ENCODE measurements around the gene MEGF6.

Gene MEGF6

DNA sequence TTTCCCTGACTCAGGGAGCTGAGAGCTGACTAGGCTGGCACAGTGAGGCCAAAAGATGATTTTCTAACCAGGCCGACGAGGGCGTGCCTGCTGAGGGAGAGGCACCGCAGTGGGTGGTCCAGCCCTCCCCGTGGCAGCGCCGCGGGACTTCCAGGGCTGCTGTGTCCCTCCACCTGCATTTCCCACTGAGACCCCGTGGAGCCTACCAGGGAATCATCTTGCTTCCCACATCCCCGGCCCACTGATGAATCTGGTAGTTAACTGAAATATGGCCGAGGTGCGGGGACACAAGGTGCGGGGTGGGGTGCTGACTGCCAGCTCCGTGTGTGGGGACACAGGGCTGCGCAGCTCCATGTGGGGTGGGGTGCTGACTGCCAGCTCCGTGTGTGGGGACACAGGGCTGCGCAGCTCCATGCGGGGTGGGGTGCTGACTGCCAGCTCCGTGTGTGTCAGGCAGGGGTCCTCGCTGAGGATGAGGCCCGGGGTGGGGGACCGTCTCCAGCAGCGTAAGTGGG is 28.1 kb upstream of the MEGF6 start:
- Histone ChIP-seq H3K79me2 (ENCODE audit: low read length) (no peaks in the 10 kb centered on the region), H3K9ac (ENCODE audit: low read length) (no peak overlapping the region), H3K4me2 (ENCODE audit: low read length) (no peak overlapping the region), H3K27ac (ENCODE audit: low read length) (no peak overlapping the region), H3K27me3 (ENCODE audit: low read depth, low read length) (no peaks in the 10 kb centered on the region), H3K9me3 (ENCODE audit: insufficient read depth, low read length) (no peaks in the 10 kb centered on the region), H3K4me1 (ENCODE audit: low read length) (no peaks in the 10 kb centered on the region), H3K4me3 (ENCODE audit: low read length) (no peak overlapping the region), H2AFZ (ENCODE audit: low read depth, low read length) (no peak overlapping the region), H3K36me3 (replicated peaks; ENCODE audit: low read depth, low read length) (peaks cover 13% of the 10 kb centered on the region), H4K20me1 (ENCODE audit: insufficient read depth, low read length) (no peaks in the 10 kb centered on the region)
- TF ChIP-seq, protein P1, sequence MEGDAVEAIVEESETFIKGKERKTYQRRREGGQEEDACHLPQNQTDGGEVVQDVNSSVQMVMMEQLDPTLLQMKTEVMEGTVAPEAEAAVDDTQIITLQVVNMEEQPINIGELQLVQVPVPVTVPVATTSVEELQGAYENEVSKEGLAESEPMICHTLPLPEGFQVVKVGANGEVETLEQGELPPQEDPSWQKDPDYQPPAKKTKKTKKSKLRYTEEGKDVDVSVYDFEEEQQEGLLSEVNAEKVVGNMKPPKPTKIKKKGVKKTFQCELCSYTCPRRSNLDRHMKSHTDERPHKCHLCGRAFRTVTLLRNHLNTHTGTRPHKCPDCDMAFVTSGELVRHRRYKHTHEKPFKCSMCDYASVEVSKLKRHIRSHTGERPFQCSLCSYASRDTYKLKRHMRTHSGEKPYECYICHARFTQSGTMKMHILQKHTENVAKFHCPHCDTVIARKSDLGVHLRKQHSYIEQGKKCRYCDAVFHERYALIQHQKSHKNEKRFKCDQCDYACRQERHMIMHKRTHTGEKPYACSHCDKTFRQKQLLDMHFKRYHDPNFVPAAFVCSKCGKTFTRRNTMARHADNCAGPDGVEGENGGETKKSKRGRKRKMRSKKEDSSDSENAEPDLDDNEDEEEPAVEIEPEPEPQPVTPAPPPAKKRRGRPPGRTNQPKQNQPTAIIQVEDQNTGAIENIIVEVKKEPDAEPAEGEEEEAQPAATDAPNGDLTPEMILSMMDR (IDR thresholded peaks at IDR 0.05; ENCODE audit: low read depth, low read length): no peak
- no peak for TF ChIP-seq EZH2phosphoT487 (IDR thresholded peaks at IDR 0.05; ENCODE audit: low read depth)

GRCh38 chr1:3638676-3639075 is 27.4 kb upstream of the MEGF6 start:
- Histone ChIP-seq H2AFZ (ENCODE audit: low read depth, low read length) (no peak overlapping the region), H3K4me2 (ENCODE audit: low read length) (no peak overlapping the region), H3K9ac (ENCODE audit: low read length) (no peak overlapping the region), H3K27me3 (ENCODE audit: low read depth, low read length) (no peaks in the 10 kb centered on the region), H3K4me1 (ENCODE audit: low read length) (no peaks in the 10 kb centered on the region), H3K27ac (ENCODE audit: low read length) (no peak overlapping the region), H3K4me3 (ENCODE audit: low read length) (no peak overlapping the region), H3K36me3 (replicated peaks; ENCODE audit: low read depth, low read length) (peaks cover 12% of the 10 kb centered on the region), H4K20me1 (ENCODE audit: insufficient read depth, low read length) (no peaks in the 10 kb centered on the region), H3K9me3 (ENCODE audit: insufficient read depth, low read length) (no peaks in the 10 kb centered on the region), H3K79me2 (ENCODE audit: low read length) (no peaks in the 10 kb centered on the region)
- TF ChIP-seq, protein P1 (IDR thresholded peaks at IDR 0.05; ENCODE audit: low read depth, low read length): no peak
- TF ChIP-seq EZH2phosphoT487 (IDR thresholded peaks at IDR 0.05; ENCODE audit: low read depth): no peak

GRCh38 chr1:3638027-3638426 is 26.7 kb upstream of the MEGF6 start:
- Histone ChIP-seq H3K4me2 (ENCODE audit: low read length) (no peak overlapping the region), H3K79me2 (ENCODE audit: low read length) (no peaks in the 10 kb centered on the region), H3K9ac (ENCODE audit: low read length) (no peak overlapping the region), H3K36me3 (replicated peaks; ENCODE audit: low read depth, low read length) (peaks cover 12% of the 10 kb centered on the region), H3K4me1 (ENCODE audit: low read length) (no peaks in the 10 kb centered on the region), H3K9me3 (ENCODE audit: insufficient read depth, low read length) (no peaks in the 10 kb centered on the region), H2AFZ (ENCODE audit: low read depth, low read length) (no peak overlapping the region), H4K20me1 (ENCODE audit: insufficient read depth, low read length) (no peaks in the 10 kb centered on the region), H3K4me3 (ENCODE audit: low read length) (no peak overlapping the region), H3K27ac (ENCODE audit: low read length) (no peak overlapping the region), H3K27me3 (ENCODE audit: low read depth, low read length) (no peaks in the 10 kb centered on the region)
- TF ChIP-seq, protein P1 (IDR thresholded peaks at IDR 0.05; ENCODE audit: low read depth, low read length): no peak
- no peak for TF ChIP-seq EZH2phosphoT487 (IDR thresholded peaks at IDR 0.05; ENCODE audit: low read depth)

DNA sequence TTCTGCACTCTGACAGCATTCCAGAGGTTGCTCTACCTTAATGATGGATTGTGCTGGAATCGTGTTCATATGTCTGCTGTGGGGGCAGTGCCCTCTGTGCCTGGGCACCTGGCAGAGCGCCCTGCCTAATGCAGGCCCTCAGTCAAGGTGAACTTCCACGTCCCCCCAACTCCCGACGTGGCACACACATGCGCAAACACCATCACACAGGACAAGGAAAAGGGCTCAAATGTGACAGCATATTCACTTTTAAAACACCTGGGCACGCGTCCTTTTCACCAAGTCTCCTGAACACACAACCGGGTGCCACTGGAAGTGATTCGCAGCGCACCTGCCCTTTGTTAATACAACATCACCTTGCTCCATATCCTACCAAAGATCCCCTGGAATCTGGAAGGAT is 25.2 kb upstream of the MEGF6 start:
- peaks cover 12% of the 10 kb centered on the region for H3K36me3 ChIP-seq (replicated peaks; ENCODE audit: low read depth, low read length)

More for the DNA sequence above, 25.2 kb upstream of the MEGF6 start:
- H3K4me2 ChIP-seq (ENCODE audit: low read length): no peak overlapping the region
- no peak overlapping the region for H2AFZ ChIP-seq (ENCODE audit: low read depth, low read length)
- no peaks in the 10 kb centered on the region for H3K27me3 ChIP-seq (ENCODE audit: low read depth, low read length)
- H3K9me3 ChIP-seq (ENCODE audit: insufficient read depth, low read length): no peaks in the 10 kb centered on the region
- H3K4me1 ChIP-seq (ENCODE audit: low read length): no peaks in the 10 kb centered on the region
- no peaks in the 10 kb centered on the region for H4K20me1 ChIP-seq (ENCODE audit: insufficient read depth, low read length)
- H3K4me3 ChIP-seq (ENCODE audit: low read length): no peak overlapping the region
- no peak overlapping the region for H3K9ac ChIP-seq (ENCODE audit: low read length)
- H3K79me2 ChIP-seq (ENCODE audit: low read length): no peaks in the 10 kb centered on the region
- no peak for TF ChIP-seq EZH2phosphoT487 (IDR thresholded peaks at IDR 0.05; ENCODE audit: low read depth)
- TF ChIP-seq, protein P1 (IDR thresholded peaks at IDR 0.05; ENCODE audit: low read depth, low read length): no peak
- H3K27ac ChIP-seq (ENCODE audit: low read length): no peak overlapping the region

Data from OCI-LY3 (cell line).